Glutamatergic neuron (in vitro differentiated cells): Measurements from ENCODE around the gene IL7R. TPM values are rescaled to one million over a fixed set of nuclear protein-coding genes. Genes with fewer than 3 reads are reported as not detected.

Experiments
- DNase-seq: peaks from one replicate; pipeline ENCODE4 v3.0.0; 2022
- H3K27ac Mint-ChIP-seq: one replicate; pipeline ENCODE4 v1.8.0; 2020; ENCODE audit warnings: mild to moderate bottlenecking, mixed read lengths, inconsistent platforms; ENCODE audit not compliant: unreplicated experiment
- H3K27me3 Mint-ChIP-seq: one replicate; pipeline ENCODE4 v1.8.0; 2020; ENCODE audit warnings: mild to moderate bottlenecking, moderate library complexity, mixed read lengths, inconsistent platforms; ENCODE audit not compliant: unreplicated experiment
- H3K36me3 Mint-ChIP-seq: one replicate; pipeline ENCODE4 v1.8.0; 2020; ENCODE audit warnings: mild to moderate bottlenecking, mixed read lengths, inconsistent platforms; ENCODE audit not compliant: unreplicated experiment
- H3K4me1 Mint-ChIP-seq: one replicate; pipeline ENCODE4 v1.8.0; 2020; ENCODE audit warnings: mild to moderate bottlenecking, low read depth, mixed read lengths, inconsistent platforms; ENCODE audit not compliant: unreplicated experiment
- H3K4me3 Mint-ChIP-seq: one replicate; pipeline ENCODE4 v1.8.0; 2020; ENCODE audit warnings: mild to moderate bottlenecking, mixed read lengths, inconsistent platforms; ENCODE audit not compliant: unreplicated experiment
- H3K9me3 Mint-ChIP-seq: one replicate; pipeline ENCODE4 v1.8.0; 2020; ENCODE audit warnings: mild to moderate bottlenecking, moderate library complexity, mixed read lengths, inconsistent platforms; ENCODE audit not compliant: unreplicated experiment
- CTCF ChIP-seq: fragments of 200-600 bp; sonication (generic); IDR thresholded peaks from one replicate; pipeline ENCODE4 v1.5.0; 2021; ENCODE audit not compliant: partially characterized antibody, unreplicated experiment
- long read RNA-seq: library from polyadenylated mRNA; unstranded; transcript quantifications from one replicate; pipeline ENCODE4 v2.0.0, GENCODE V29; 2020; ENCODE audit not compliant: unreplicated experiment
- total RNA-seq: library from RNA; stranded (reverse); fragmentation: NEBNext Ultra II Directional; extraction: Animal tissue kit (Norgen Biotek cat#: 25700); gene quantifications from one replicate; pipeline ENCODE4 v1.2.1, GENCODE V29; 2021; ENCODE audit not compliant: unreplicated experiment

The IL7R gene, protein sequence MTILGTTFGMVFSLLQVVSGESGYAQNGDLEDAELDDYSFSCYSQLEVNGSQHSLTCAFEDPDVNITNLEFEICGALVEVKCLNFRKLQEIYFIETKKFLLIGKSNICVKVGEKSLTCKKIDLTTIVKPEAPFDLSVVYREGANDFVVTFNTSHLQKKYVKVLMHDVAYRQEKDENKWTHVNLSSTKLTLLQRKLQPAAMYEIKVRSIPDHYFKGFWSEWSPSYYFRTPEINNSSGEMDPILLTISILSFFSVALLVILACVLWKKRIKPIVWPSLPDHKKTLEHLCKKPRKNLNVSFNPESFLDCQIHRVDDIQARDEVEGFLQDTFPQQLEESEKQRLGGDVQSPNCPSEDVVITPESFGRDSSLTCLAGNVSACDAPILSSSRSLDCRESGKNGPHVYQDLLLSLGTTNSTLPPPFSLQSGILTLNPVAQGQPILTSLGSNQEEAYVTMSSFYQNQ
- not detected for total RNA-seq
- long read RNA-seq: 0 reads

- no peak for TF ChIP-seq CTCF
- Mint-ChIP-seq H3K4me3 (no peak within 1 kb of the TSS), H3K4me1 (no peaks in the 10 kb centered on the region), H3K27me3 (no peaks in the 10 kb centered on the region), H3K9me3 (no peaks in the 10 kb centered on the region), H3K27ac (no peak within 1 kb of the TSS), H3K36me3 (no peaks in the 10 kb centered on the region)
- no peak for DNase-seq
Measured at GRCh38 chr5:35856765-35857351, at the start of gene IL7R. Gene IL7R (plus strand): TSS chr5:35856891. CDS start chr5:35856978, 87 bp downstream.

DNA sequence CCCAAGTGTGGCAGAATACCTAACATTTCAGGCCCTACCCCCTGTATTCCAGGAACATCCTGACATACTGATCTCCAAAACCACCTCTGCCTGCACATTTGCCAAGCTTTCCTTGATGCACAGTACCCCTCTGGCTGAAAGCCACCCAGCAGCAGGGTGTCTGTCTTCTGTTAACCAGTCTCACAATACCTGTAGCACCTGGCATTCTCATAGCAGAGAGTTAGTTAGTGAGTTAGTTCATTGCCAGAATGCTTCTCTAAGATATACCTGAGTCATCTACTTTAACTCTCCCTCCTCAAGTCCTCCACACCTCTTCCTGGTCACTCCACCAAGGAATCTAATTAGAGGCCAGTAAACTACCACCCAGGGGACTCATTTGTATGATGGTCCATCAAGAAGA is 46.1 kb upstream of the IL7R start:
- no peaks in the 10 kb centered on the region for H3K4me1 Mint-ChIP-seq
- no peaks in the 10 kb centered on the region for H3K27me3 Mint-ChIP-seq
- no peak for DNase-seq
- no peak overlapping the region for H3K4me3 Mint-ChIP-seq
- no peak for TF ChIP-seq CTCF
- H3K9me3 Mint-ChIP-seq: no peaks in the 10 kb centered on the region
- no peak overlapping the region for H3K27ac Mint-ChIP-seq
- no peaks in the 10 kb centered on the region for H3K36me3 Mint-ChIP-seq

DNA sequence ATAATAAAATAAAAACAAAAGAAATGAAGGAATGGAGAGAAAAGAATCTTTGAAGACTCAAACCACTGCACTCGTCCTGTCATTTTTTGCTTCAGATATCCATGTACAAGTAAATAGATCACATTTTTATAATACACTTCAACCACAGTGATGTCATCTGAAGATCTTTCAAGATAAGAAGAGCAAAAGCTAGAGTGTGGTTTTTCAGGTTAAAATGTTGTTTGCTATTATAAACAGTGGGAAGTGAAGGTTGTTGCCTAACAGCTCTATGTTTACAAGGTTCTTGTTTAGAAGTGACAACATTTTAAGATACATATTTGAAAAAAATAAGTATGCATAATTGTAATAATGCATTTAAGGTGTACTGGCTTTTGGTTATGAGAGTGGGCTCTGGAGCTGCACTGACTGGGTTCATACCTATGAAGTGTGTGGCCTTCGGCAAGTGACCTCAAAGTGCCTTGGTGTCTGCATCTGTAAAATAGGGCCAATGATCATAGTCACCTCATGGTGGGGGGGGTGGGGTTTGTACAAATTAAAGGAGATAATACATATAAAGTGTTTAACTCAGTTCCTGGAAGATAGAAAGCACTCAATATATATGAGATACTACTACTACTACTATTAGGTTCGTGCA is 45.5 kb upstream of the IL7R start:
- H3K4me3 Mint-ChIP-seq: no peak overlapping the region
- no peak overlapping the region for H3K27ac Mint-ChIP-seq
- H3K36me3 Mint-ChIP-seq: no peaks in the 10 kb centered on the region
- H3K9me3 Mint-ChIP-seq: no peaks in the 10 kb centered on the region
- no peaks in the 10 kb centered on the region for H3K4me1 Mint-ChIP-seq
- TF ChIP-seq CTCF: no peak
- no peak for DNase-seq
- H3K27me3 Mint-ChIP-seq: no peaks in the 10 kb centered on the region

DNA sequence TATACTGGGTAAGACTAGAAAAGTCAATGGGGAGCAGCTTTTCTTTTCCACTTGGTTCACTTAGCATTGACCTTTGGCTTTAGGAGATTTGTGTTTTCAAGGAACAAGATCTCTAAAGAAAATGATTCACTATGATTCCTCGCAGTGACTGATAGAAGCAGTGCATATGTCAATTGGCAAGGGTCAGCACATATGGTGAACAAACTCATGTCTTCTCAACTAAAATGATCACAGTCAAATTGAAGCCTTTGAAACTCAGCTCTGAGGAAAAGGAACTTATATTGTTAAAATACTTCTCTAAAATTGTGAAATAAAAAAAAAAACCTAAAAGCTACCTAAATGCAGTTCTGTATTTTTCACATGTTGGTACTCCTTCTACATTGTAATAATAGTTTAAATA is 43.2 kb upstream of the IL7R start:
- no peaks in the 10 kb centered on the region for H3K36me3 Mint-ChIP-seq
- H3K27ac Mint-ChIP-seq: no peak overlapping the region
- no peak for TF ChIP-seq CTCF

More for the DNA sequence above, 43.2 kb upstream of the IL7R start:
- Mint-ChIP-seq H3K4me1 (no peaks in the 10 kb centered on the region), H3K27me3 (no peaks in the 10 kb centered on the region), H3K9me3 (no peaks in the 10 kb centered on the region), H3K4me3 (no peak overlapping the region)
- DNase-seq: no peak
